A549 (cell line): Measurements from ENCODE around the gene SPTLC2. TPM values are rescaled to one million over a fixed set of nuclear protein-coding genes. Genes with fewer than 3 reads are reported as not detected.

Source experiments
- ATAC-seq, 2 experiments: fragments of 200-7000 bp in 1 of 2; fragments of >200 bp in 1 of 2; cut with Nextera tagmentation in 1 of 2; cut with Tn5 transposase in 1 of 2; 3 replicates each; pipeline versions ENCODE4 v1.8.0 to v1.9.1; 2018 to 2020; ENCODE audit warnings: mild to moderate bottlenecking in 1 of 2, moderate library complexity in 1 of 2
- CTCF ChIA-PET: fragments of 300-600 bp; sonication (Branson Sonifier 250); formaldehyde crosslinking; extraction: SDS; loops from one replicate; lab custom pipeline; 2021; ENCODE audit warnings: antibody characterized with exemption, inconsistent platforms; lab: Yijun Ruan, JAX
- POLR2A ChIA-PET: fragments of 350-600 bp; formaldehyde crosslinking; extraction: SDS; loops from one replicate; lab custom pipeline; 2021; ENCODE audit warnings: antibody characterized with exemption, inconsistent platforms; lab: Yijun Ruan, JAX
- DNase-seq, 2 experiments: peaks; one replicate each; pipeline versions ENCODE4 v3.0.0 to v3.0.0-alpha.2; 2011 to 2016; ENCODE audit warnings: low read depth in 1 of 2, low spot score in 1 of 2
- FAIRE-seq: peaks from 2 replicates; lab custom pipeline; 2011; peaks lifted over from hg19 to GRCh38; lab: Jason Lieb, UNC
- H3K27ac ChIP-seq, 2 experiments: fragments of >200 bp; sonication (Bioruptor Twin); formaldehyde crosslinking; 3 replicates each; pipeline ENCODE4 v1.5.1; 2016 to 2017
- H3K4me1 ChIP-seq: fragments of >200 bp; sonication (Bioruptor Twin); formaldehyde crosslinking; 3 replicates; pipeline ENCODE4 v1.6.1; 2016
- H3K4me2 ChIP-seq: fragments of >200 bp; sonication (Bioruptor Twin); formaldehyde crosslinking; 3 replicates; pipeline ENCODE4 v1.6.1; 2016
- H3K4me3 ChIP-seq: fragments of >200 bp; sonication (Bioruptor Twin); formaldehyde crosslinking; 3 replicates; pipeline ENCODE4 v1.5.1; 2016
- H3K9me3 ChIP-seq: fragments of >200 bp; sonication (Bioruptor Twin); formaldehyde crosslinking; 3 replicates; pipeline ENCODE4 v1.6.1; 2016
- CBX2 ChIP-seq: fragments of 200-600 bp; sonication (generic); IDR thresholded peaks from 2 replicates; pipeline ENCODE4 v1.6.1; 2016; ENCODE audit warnings: low read depth, mild to moderate bottlenecking, borderline replicate concordance
- EHMT2 ChIP-seq: fragments of 200-600 bp; sonication (generic); IDR thresholded peaks from 2 replicates; pipeline ENCODE4 v1.6.1; 2016; ENCODE audit warnings: antibody characterized with exemption, low read depth, mild to moderate bottlenecking, moderate library complexity
- ESRRA ChIP-seq: fragments of 150-350 bp; IDR thresholded peaks from 2 replicates; pipeline ENCODE4 v1.6.1; 2014; ENCODE audit warnings: mild to moderate bottlenecking, low read length, borderline replicate concordance
- FOSB ChIP-seq: fragments of 250-450 bp; sonication (Bioruptor Pico); IDR thresholded peaks from 2 replicates; pipeline ENCODE4 v1.5.0; 2020; ENCODE audit warnings: mild to moderate bottlenecking, moderate library complexity
- GATA3 ChIP-seq: IDR thresholded peaks from 2 replicates; pipeline ENCODE4 v1.6.1; 2012; ENCODE audit warnings: borderline replicate concordance
- HEYL ChIP-seq: fragments of 250-450 bp; sonication (Bioruptor Pico); IDR thresholded peaks from 2 replicates; pipeline ENCODE4 v1.8.0; 2021; ENCODE audit warnings: mild to moderate bottlenecking, moderate library complexity
- JUN ChIP-seq, 2 experiments: fragments of >200 bp; sonication (Bioruptor Twin); formaldehyde crosslinking; IDR thresholded peaks; 2 replicates in 1 of 2; 3 replicates in 1 of 2; pipeline ENCODE4 v1.6.1; 2016 to 2017
- JUNB ChIP-seq: fragments of >200 bp; sonication (Bioruptor Twin); formaldehyde crosslinking; IDR thresholded peaks from 2 replicates; pipeline ENCODE4 v1.6.1; 2016
- MAFK ChIP-seq: fragments of 450-650 bp; IDR thresholded peaks from 2 replicates; pipeline ENCODE4 v1.6.1; 2014; ENCODE audit not compliant: partially characterized antibody
- MAZ ChIP-seq: fragments of 150-350 bp; IDR thresholded peaks from 2 replicates; pipeline ENCODE4 v1.6.1; 2014; ENCODE audit warnings: antibody characterized with exemption, low read depth, low read length, borderline replicate concordance
- NFE2L2 ChIP-seq: fragments of 150-350 bp; conservative IDR thresholded peaks from 2 replicates; pipeline ENCODE4 v1.6.1; 2014; ENCODE audit warnings: low read length
- PHF8 ChIP-seq: fragments of 200-600 bp; sonication (generic); IDR thresholded peaks from 2 replicates; pipeline ENCODE4 v1.6.1; 2016; ENCODE audit warnings: low read depth, mild to moderate bottlenecking, antibody characterized with exemption, moderate library complexity, borderline replicate concordance
- POLR2A ChIP-seq: IDR thresholded peaks from 2 replicates; pipeline ENCODE4 v1.6.1; 2012; ENCODE audit warnings: mild to moderate bottlenecking, low read length
- RFX5 ChIP-seq: fragments of 450-650 bp; IDR thresholded peaks from 2 replicates; pipeline ENCODE4 v1.7.1; 2014; ENCODE audit warnings: antibody characterized with exemption, mild to moderate bottlenecking, moderate library complexity
- TFCP2L1 ChIP-seq: fragments of 250-450 bp; sonication (Bioruptor Pico); IDR thresholded peaks from 2 replicates; pipeline ENCODE4 v1.5.0; 2021; ENCODE audit warnings: mild to moderate bottlenecking
- ZSCAN20 ChIP-seq: fragments of 250-450 bp; sonication (Bioruptor Pico); IDR thresholded peaks from 2 replicates; pipeline ENCODE4 v1.8.0; 2022; ENCODE audit warnings: mild to moderate bottlenecking, moderate library complexity
- WGBS: methylation state at CpG from one replicate; pipeline ENCODE4 v1.1.6; 2017; ENCODE audit errors: missing lambda C conversion rate; 5-methylcytosine and 5-hydroxymethylcytosine counted together
- polyA minus RNA-seq: library from RNA; depleted of rRNA, polyadenylated mRNA; stranded (reverse); fragments of >200 nt; gene quantifications from 2 replicates; pipeline ENCODE4 v1.2.3, GENCODE V29; 2011; rRNA and poly(A)+ RNA removed
- polyA plus RNA-seq, 4 experiments: library from polyadenylated mRNA; depleted of rRNA in 3 of 4; stranded (reverse); fragments of >200 nt; fragmentation: RNase III in 1 of 4; extraction: RNeasy Plus Mini Kit Qiagen cat#74134 plus additional on column Dnase treatment in 1 of 4; gene quantifications; 2 replicates in 3 of 4; 3 replicates in 1 of 4; pipeline ENCODE4 v1.2.3, GENCODE V29; 2011 to 2017
- TF ChIP-seq, protein P1 (sequence below): fragments of 450-650 bp; IDR thresholded peaks from 2 replicates; pipeline ENCODE4 v1.6.1; 2014; ENCODE audit warnings: antibody characterized with exemption
- TF ChIP-seq, protein P2 (sequence below): fragments of 200-600 bp; sonication (generic); IDR thresholded peaks from 2 replicates; pipeline ENCODE4 v1.6.1; 2016; ENCODE audit warnings: antibody characterized with exemption, mild to moderate bottlenecking, moderate library complexity
- TF ChIP-seq, protein P3 (sequence below): fragments of >200 bp; sonication (Bioruptor Twin); formaldehyde crosslinking; IDR thresholded peaks from 3 replicates; pipeline ENCODE4 v1.6.1; 2016
- TF ChIP-seq, protein P4 (sequence below): IDR thresholded peaks from 2 replicates; pipeline ENCODE4 v1.6.1; 2012; ENCODE audit warnings: low read depth, borderline replicate concordance
- TF ChIP-seq, protein P5 (sequence below): fragments of >200 bp; sonication (Bioruptor Twin); formaldehyde crosslinking; IDR thresholded peaks from 3 replicates; pipeline ENCODE4 v1.5.1; 2016
- TF ChIP-seq, protein P6 (sequence below): IDR thresholded peaks from 2 replicates; pipeline ENCODE4 v1.6.1; 2012

Gene SPTLC2, protein sequence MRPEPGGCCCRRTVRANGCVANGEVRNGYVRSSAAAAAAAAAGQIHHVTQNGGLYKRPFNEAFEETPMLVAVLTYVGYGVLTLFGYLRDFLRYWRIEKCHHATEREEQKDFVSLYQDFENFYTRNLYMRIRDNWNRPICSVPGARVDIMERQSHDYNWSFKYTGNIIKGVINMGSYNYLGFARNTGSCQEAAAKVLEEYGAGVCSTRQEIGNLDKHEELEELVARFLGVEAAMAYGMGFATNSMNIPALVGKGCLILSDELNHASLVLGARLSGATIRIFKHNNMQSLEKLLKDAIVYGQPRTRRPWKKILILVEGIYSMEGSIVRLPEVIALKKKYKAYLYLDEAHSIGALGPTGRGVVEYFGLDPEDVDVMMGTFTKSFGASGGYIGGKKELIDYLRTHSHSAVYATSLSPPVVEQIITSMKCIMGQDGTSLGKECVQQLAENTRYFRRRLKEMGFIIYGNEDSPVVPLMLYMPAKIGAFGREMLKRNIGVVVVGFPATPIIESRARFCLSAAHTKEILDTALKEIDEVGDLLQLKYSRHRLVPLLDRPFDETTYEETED
- 29.9 and 30.9 TPM in 2 replicates for polyA plus RNA-seq (2011; rRNA removed)
- polyA plus RNA-seq (2012; cell fraction: cytosol; rRNA removed): 8.3 and 9.1 TPM in 2 replicates
- 4.3 and 13.7 TPM in 2 replicates for polyA plus RNA-seq (2012; cell fraction: nucleus; rRNA removed)
- 16.3 to 17.6 TPM (median 17.2 TPM) in 3 replicates for polyA plus RNA-seq (2017; fragmentation: RNase III; extraction: RNeasy Plus Mini Kit Qiagen cat#74134 plus additional on column Dnase treatment)
- 25.7 and 28.9 TPM in 2 replicates for polyA minus RNA-seq

DNA sequence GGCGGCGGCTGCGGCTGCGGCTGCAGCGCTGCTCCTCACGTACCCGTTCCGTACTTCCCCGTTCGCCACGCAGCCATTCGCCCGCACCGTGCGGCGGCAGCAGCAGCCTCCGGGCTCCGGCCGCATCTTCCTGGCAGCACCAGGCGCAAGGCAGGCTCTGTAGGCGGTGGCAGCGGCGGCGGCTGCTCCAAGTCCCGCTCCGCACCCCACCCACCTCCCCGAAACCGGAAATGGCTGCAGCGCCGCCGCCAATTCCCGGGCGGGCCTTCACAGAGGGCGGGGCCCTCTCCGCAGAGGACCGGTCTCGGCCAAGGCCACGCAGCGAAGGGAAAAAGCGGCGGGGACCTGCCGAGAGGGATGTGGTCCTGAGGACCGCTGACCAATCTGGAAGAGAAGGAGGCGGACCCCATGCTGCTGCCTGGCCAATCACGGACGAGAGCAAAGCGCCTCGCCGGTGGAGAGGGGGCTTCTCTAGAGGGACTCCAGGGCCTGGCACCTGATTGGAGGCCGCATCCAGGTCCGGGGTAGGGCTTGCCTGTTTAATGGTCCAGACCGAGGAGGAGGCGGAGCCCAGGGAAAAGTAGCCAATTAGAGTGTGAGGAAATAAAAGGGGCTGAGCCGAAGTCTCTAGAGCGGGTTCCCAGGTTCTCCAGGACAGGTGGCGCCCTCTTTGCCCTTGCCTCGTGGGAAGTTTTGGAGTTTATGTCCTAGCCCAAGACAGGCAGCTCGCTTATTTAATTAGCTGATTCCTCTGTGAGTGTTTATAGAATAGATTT, at the start of gene SPTLC2:
Gene SPTLC2 (minus strand): TSS at position 184 of the 776 bp plus-strand sequence. CDS start 58 bp downstream, at position 126.
- peak; percentile 98 to 99 for ATAC-seq

More for the DNA sequence above, at the start of gene SPTLC2:
- H3K4me1 ChIP-seq: peaks cover 29% of the 10 kb centered on the region
- H3K4me3 ChIP-seq: peak within 1 kb of the TSS; percentile 93
- POLR2A ChIA-PET: no interaction called here
- H3K9me3 ChIP-seq: no peaks in the 10 kb centered on the region
- peak; percentile 99 to 100 for DNase-seq
- FAIRE-seq: peak; percentile 76
- CTCF ChIA-PET: interaction anchor here (1.2 to 1.5 kb wide), 3 partner anchors 31 to 147 kb away, joined by 3 to 5 read pairs (median 4); no protein-coding TSS in a partner anchor
- H3K4me2 ChIP-seq: peak within 1 kb of the TSS; percentile 95
- TF ChIP-seq CBX2 (no peak), ZSCAN20 (CRISPR knock-in tag) (no peak), JUNB (no peak), EHMT2 (no peak), MAZ (peak; percentile 44; the same call in 1 of the 2 replicates), MAFK (no peak), GATA3 (no peak), NFE2L2 (no peak), ESRRA (peak; percentile 54; the same call in 1 of the 2 replicates), POLR2A (peak; percentile 92), RFX5 (peak; percentile 71), PHF8 (0 out of 2 replicates have a peak, but pooled peaks have one; percentile 56), JUN (IDR thresholded peaks at IDR 0.05) (peak in 1 of 2 experiments; percentile 51; a peak in 2 of 5 replicates), HEYL (CRISPR knock-in tag) (no peak), TFCP2L1 (CRISPR knock-in tag) (no peak), FOSB (CRISPR knock-in tag) (no peak)
- TF ChIP-seq, protein P1, sequence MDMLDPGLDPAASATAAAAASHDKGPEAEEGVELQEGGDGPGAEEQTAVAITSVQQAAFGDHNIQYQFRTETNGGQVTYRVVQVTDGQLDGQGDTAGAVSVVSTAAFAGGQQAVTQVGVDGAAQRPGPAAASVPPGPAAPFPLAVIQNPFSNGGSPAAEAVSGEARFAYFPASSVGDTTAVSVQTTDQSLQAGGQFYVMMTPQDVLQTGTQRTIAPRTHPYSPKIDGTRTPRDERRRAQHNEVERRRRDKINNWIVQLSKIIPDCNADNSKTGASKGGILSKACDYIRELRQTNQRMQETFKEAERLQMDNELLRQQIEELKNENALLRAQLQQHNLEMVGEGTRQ: peak; percentile 91
- TF ChIP-seq, protein P2, sequence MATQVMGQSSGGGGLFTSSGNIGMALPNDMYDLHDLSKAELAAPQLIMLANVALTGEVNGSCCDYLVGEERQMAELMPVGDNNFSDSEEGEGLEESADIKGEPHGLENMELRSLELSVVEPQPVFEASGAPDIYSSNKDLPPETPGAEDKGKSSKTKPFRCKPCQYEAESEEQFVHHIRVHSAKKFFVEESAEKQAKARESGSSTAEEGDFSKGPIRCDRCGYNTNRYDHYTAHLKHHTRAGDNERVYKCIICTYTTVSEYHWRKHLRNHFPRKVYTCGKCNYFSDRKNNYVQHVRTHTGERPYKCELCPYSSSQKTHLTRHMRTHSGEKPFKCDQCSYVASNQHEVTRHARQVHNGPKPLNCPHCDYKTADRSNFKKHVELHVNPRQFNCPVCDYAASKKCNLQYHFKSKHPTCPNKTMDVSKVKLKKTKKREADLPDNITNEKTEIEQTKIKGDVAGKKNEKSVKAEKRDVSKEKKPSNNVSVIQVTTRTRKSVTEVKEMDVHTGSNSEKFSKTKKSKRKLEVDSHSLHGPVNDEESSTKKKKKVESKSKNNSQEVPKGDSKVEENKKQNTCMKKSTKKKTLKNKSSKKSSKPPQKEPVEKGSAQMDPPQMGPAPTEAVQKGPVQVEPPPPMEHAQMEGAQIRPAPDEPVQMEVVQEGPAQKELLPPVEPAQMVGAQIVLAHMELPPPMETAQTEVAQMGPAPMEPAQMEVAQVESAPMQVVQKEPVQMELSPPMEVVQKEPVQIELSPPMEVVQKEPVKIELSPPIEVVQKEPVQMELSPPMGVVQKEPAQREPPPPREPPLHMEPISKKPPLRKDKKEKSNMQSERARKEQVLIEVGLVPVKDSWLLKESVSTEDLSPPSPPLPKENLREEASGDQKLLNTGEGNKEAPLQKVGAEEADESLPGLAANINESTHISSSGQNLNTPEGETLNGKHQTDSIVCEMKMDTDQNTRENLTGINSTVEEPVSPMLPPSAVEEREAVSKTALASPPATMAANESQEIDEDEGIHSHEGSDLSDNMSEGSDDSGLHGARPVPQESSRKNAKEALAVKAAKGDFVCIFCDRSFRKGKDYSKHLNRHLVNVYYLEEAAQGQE: 0 out of 2 replicates have a peak, but pooled peaks have one; percentile 14
- TF ChIP-seq, protein P3, sequence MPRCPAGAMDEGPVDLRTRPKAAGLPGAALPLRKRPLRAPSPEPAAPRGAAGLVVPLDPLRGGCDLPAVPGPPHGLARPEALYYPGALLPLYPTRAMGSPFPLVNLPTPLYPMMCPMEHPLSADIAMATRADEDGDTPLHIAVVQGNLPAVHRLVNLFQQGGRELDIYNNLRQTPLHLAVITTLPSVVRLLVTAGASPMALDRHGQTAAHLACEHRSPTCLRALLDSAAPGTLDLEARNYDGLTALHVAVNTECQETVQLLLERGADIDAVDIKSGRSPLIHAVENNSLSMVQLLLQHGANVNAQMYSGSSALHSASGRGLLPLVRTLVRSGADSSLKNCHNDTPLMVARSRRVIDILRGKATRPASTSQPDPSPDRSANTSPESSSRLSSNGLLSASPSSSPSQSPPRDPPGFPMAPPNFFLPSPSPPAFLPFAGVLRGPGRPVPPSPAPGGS: peak; percentile 51; the same call in 1 of the 3 replicates
- TF ChIP-seq, protein P4, sequence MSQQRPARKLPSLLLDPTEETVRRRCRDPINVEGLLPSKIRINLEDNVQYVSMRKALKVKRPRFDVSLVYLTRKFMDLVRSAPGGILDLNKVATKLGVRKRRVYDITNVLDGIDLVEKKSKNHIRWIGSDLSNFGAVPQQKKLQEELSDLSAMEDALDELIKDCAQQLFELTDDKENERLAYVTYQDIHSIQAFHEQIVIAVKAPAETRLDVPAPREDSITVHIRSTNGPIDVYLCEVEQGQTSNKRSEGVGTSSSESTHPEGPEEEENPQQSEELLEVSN: peak; percentile 82; the same call in 1 of the 2 replicates
- TF ChIP-seq, protein P5, sequence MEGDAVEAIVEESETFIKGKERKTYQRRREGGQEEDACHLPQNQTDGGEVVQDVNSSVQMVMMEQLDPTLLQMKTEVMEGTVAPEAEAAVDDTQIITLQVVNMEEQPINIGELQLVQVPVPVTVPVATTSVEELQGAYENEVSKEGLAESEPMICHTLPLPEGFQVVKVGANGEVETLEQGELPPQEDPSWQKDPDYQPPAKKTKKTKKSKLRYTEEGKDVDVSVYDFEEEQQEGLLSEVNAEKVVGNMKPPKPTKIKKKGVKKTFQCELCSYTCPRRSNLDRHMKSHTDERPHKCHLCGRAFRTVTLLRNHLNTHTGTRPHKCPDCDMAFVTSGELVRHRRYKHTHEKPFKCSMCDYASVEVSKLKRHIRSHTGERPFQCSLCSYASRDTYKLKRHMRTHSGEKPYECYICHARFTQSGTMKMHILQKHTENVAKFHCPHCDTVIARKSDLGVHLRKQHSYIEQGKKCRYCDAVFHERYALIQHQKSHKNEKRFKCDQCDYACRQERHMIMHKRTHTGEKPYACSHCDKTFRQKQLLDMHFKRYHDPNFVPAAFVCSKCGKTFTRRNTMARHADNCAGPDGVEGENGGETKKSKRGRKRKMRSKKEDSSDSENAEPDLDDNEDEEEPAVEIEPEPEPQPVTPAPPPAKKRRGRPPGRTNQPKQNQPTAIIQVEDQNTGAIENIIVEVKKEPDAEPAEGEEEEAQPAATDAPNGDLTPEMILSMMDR: 0 out of 3 replicates have a peak, but pooled peaks have one; percentile 10
- TF ChIP-seq, protein P6, sequence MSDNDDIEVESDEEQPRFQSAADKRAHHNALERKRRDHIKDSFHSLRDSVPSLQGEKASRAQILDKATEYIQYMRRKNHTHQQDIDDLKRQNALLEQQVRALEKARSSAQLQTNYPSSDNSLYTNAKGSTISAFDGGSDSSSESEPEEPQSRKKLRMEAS: peak; percentile 88
- 2% methylated on average over 31 of the region's 58 CpGs for WGBS
- H3K27ac ChIP-seq: peak within 1 kb of the TSS; percentile 83 to 96
